ENCODE results near the gene EPS8L2.

- TF ChIP-seq YY1 (IDR thresholded peaks at IDR 0.05; ENCODE audit: insufficient read depth, insufficient read length) (no peak), ZNF274 (IDR thresholded peaks at IDR 0.05; ENCODE audit: low read depth, low read length) (no peak), SUZ12 (IDR thresholded peaks at IDR 0.05; ENCODE audit: extremely low read depth, insufficient read depth, insufficient read length) (no peak)
Measured at GRCh38 chr11:776561-777287, 70.7 kb downstream of the EPS8L2 start.

Data from NT2/D1 (cell line).